Neural cell (in vitro differentiated cells): ENCODE data around the gene TSPAN14. TPM values are rescaled to one million over a fixed set of nuclear protein-coding genes. Genes with fewer than 3 reads are reported as not detected.

ENCODE experiments used
- H2AFZ ChIP-seq: fragments of 200-600, 300-800 bp; sonication (generic), shearing (Covaris generic); 2 replicates; pipeline ENCODE4 v1.6.0; 2014; ENCODE audit warnings: low read depth, mild to moderate bottlenecking, antibody characterized with exemption, low read length, moderate library complexity
- H3F3A ChIP-seq: fragments of 200-600 bp; shearing (Covaris generic); 2 replicates; pipeline ENCODE4 v1.6.1; 2016; ENCODE audit warnings: mild to moderate bottlenecking, moderate library complexity, mixed read lengths, antibody characterized with exemption, low read length; ENCODE audit not compliant: insufficient read depth, poor library complexity, severe bottlenecking
- H3K27ac ChIP-seq: fragments of 200-600, 300-800 bp; sonication (generic), shearing (Covaris generic); 2 replicates; pipeline ENCODE4 v1.5.1; 2014; ENCODE audit warnings: mild to moderate bottlenecking, low read length, moderate library complexity
- H3K27me3 ChIP-seq: fragments of 300-800, 200-600 bp; sonication (generic), shearing (Covaris generic); 2 replicates; pipeline ENCODE4 v1.6.0; 2014; ENCODE audit warnings: mild to moderate bottlenecking, low read depth, low read length, moderate library complexity; ENCODE audit not compliant: insufficient read depth
- H3K36me3 ChIP-seq: fragments of 300-800, 200-600 bp; sonication (generic), shearing (Covaris generic); 2 replicates; pipeline ENCODE4 v1.5.1; 2014; ENCODE audit warnings: mild to moderate bottlenecking, antibody characterized with exemption, low read length, moderate library complexity; ENCODE audit not compliant: insufficient read depth
- H3K4me2 ChIP-seq: fragments of 300-800, 200-600 bp; sonication (generic), shearing (Covaris generic); 2 replicates; pipeline ENCODE4 v1.6.0; 2014; ENCODE audit warnings: mild to moderate bottlenecking, low read length
- H3K4me3 ChIP-seq: fragments of 300-800, 200-600 bp; sonication (generic), shearing (Covaris generic); 2 replicates; pipeline ENCODE4 v1.5.1; 2014; ENCODE audit warnings: mild to moderate bottlenecking, low read length, moderate library complexity
- H3K79me2 ChIP-seq: fragments of 200-600 bp; shearing (Covaris generic); replicated peaks from 2 replicates; pipeline ENCODE4 v1.6.0; 2014; ENCODE audit warnings: mild to moderate bottlenecking, low read length, moderate library complexity; ENCODE audit not compliant: insufficient read depth
- H3K9ac ChIP-seq: fragments of 300-800, 200-600 bp; sonication (generic), shearing (Covaris generic); 2 replicates; pipeline ENCODE4 v1.6.1; 2016; ENCODE audit warnings: mild to moderate bottlenecking, low read length, mixed read lengths
- H3K9me2 ChIP-seq: fragments of 200-600 bp; shearing (Covaris generic); 2 replicates; pipeline ENCODE4 v1.6.1; 2016; ENCODE audit warnings: mild to moderate bottlenecking, low read length, mixed read lengths; ENCODE audit not compliant: insufficient read depth
- H3K9me3 ChIP-seq: fragments of 200-600, 300-800 bp; sonication (generic), shearing (Covaris generic); 2 replicates; pipeline ENCODE4 v1.6.1; 2016; ENCODE audit warnings: mild to moderate bottlenecking, mixed run types, low read length, moderate library complexity, mixed read lengths
- H4K20me1 ChIP-seq: fragments of 200-600 bp; shearing (Covaris generic); 2 replicates; pipeline ENCODE4 v1.6.1; 2016; ENCODE audit warnings: mild to moderate bottlenecking, mixed run types; ENCODE audit not compliant: insufficient read depth
- EP300 ChIP-seq: fragments of 450-650 bp; conservative IDR thresholded peaks from 2 replicates; pipeline ENCODE4 v1.6.1; 2014; ENCODE audit warnings: antibody characterized with exemption, mild to moderate bottlenecking, moderate library complexity; ENCODE audit not compliant: poor library complexity, severe bottlenecking
- EZH2 ChIP-seq: fragments of 200-600, 300-800 bp; shearing (Covaris generic), sonication (generic); IDR thresholded peaks from 2 replicates; pipeline ENCODE4 v1.6.1; 2014; ENCODE audit warnings: antibody characterized with exemption, low read length, borderline replicate concordance, mild to moderate bottlenecking; ENCODE audit not compliant: insufficient read depth, poor library complexity, severe bottlenecking
- MXI1 ChIP-seq: fragments of 450-650 bp; conservative IDR thresholded peaks from 2 replicates; pipeline ENCODE4 v1.6.1; 2014; ENCODE audit warnings: antibody characterized with exemption, mild to moderate bottlenecking; ENCODE audit not compliant: poor library complexity, severe bottlenecking
- POLR2AphosphoS5 ChIP-seq: IDR thresholded peaks from 2 replicates; pipeline ENCODE4 v1.6.1; 2012
- RAD21 ChIP-seq: fragments of 450-650 bp; conservative IDR thresholded peaks from 2 replicates; pipeline ENCODE4 v1.6.1; 2014; ENCODE audit warnings: antibody characterized with exemption, mild to moderate bottlenecking, moderate library complexity
- polyA plus RNA-seq: library from polyadenylated mRNA; depleted of rRNA; stranded (reverse); fragments of >200 nt; gene quantifications from 2 replicates; pipeline ENCODE4 v1.2.3, GENCODE V29; 2014
- TF ChIP-seq, protein P1 (sequence below): IDR thresholded peaks from 2 replicates; pipeline ENCODE4 v1.6.1; 2012; ENCODE audit warnings: borderline replicate concordance
- TF ChIP-seq, protein P2 (sequence below): fragments of 450-650 bp; IDR thresholded peaks from 2 replicates; pipeline ENCODE4 v1.5.1; 2014; ENCODE audit warnings: antibody characterized with exemption, mild to moderate bottlenecking, moderate library complexity; ENCODE audit not compliant: poor library complexity, severe bottlenecking

The TSPAN14 gene
- polyA plus RNA-seq, 1 donor from 2014 or later = 26.3 TPM

DNA sequence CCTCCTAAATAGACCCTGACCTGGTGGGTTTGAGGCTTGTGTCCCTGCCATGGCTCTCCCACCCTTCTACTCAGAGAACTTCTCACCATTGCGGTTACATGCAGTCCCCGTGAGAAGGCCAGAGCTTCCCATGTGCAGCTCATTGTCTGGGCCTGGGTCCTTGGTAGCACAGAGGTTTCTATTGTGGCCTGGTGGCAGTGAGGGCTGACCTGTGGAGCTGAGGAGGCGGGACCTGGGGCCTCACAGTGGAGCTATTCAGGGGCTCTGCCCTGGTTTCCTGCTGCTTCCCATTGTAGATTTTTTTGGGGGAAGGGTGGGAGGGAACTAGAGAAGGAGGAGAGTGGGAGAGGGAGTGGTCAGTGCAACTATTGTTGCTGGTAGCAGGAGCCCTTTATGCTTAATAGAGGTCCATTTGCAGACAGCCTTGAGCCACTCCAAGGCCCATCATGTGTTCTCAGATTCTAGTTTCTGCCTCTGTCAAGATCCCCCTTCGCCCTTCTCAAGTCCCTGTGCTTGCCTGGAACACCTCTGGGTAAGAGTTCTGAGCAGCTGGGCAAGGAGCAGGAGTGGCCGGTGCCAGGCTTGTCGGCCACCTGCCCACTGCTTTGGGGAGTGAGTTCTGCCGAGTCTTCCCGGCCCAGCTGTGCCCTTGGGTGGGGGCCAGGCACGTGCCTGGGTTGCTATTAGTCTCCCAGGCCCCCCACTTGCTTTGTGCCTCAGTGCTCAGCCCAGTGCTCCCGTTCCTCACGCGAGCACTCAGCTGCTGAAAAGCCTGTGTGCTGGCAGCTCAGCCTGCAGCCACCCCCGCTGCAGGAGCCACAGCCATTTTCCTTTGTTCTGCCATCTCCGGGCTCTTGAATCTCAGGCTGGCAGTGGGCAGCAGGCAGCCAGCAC is 10.7 kb downstream of the TSPAN14 start:
- Histone ChIP-seq H3K4me2 (no peak overlapping the region), H3K9me2 (no peaks in the 10 kb centered on the region), H3K27ac (peak overlapping the region; percentile 71), H3K79me2 (peaks cover 82% of the 10 kb centered on the region), H3K4me3 (peak overlapping the region; percentile 50), H3K9me3 (no peaks in the 10 kb centered on the region), H2AFZ (peak overlapping the region; percentile 92), H3F3A (no peaks in the 10 kb centered on the region), H4K20me1 (no peaks in the 10 kb centered on the region), H3K27me3 (no peaks in the 10 kb centered on the region), H3K36me3 (no peaks in the 10 kb centered on the region), H3K9ac (peak overlapping the region; percentile 66)
- TF ChIP-seq, protein P1, sequence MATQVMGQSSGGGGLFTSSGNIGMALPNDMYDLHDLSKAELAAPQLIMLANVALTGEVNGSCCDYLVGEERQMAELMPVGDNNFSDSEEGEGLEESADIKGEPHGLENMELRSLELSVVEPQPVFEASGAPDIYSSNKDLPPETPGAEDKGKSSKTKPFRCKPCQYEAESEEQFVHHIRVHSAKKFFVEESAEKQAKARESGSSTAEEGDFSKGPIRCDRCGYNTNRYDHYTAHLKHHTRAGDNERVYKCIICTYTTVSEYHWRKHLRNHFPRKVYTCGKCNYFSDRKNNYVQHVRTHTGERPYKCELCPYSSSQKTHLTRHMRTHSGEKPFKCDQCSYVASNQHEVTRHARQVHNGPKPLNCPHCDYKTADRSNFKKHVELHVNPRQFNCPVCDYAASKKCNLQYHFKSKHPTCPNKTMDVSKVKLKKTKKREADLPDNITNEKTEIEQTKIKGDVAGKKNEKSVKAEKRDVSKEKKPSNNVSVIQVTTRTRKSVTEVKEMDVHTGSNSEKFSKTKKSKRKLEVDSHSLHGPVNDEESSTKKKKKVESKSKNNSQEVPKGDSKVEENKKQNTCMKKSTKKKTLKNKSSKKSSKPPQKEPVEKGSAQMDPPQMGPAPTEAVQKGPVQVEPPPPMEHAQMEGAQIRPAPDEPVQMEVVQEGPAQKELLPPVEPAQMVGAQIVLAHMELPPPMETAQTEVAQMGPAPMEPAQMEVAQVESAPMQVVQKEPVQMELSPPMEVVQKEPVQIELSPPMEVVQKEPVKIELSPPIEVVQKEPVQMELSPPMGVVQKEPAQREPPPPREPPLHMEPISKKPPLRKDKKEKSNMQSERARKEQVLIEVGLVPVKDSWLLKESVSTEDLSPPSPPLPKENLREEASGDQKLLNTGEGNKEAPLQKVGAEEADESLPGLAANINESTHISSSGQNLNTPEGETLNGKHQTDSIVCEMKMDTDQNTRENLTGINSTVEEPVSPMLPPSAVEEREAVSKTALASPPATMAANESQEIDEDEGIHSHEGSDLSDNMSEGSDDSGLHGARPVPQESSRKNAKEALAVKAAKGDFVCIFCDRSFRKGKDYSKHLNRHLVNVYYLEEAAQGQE = peak; percentile 47
- TF ChIP-seq EZH2 = no peak
- peak; percentile 23 for TF ChIP-seq MXI1

DNA sequence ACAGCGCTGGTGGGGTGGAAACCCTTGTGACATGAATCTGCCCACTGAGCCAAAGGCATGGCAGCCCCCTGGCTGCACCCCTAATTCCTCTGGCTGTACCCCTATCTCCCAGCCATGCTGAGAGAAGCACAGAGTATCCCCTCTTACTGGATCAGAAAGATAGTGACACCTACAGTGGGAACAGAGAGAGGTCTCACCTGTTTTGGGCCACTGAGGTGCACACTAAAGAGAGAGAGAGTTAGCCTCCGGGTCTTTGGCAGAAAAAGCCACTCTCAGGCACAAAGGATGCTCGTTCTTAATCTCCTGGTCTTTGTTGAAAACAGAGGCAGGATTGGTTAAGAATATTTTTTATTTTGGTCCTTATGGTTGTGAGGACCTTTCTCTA is 11.3 kb downstream of the TSPAN14 start:
- Histone ChIP-seq H4K20me1 (no peaks in the 10 kb centered on the region), H3K9ac (peak overlapping the region; percentile 66), H3K27ac (peak overlapping the region; percentile 71)

More for the DNA sequence above, 11.3 kb downstream of the TSPAN14 start:
- no peaks in the 10 kb centered on the region for H3K27me3 ChIP-seq
- H3K9me3 ChIP-seq = no peaks in the 10 kb centered on the region
- peak overlapping the region; percentile 50 for H3K4me3 ChIP-seq
- H3K9me2 ChIP-seq = no peaks in the 10 kb centered on the region
- no peak overlapping the region for H3K4me2 ChIP-seq
- TF ChIP-seq RAD21 (no peak), POLR2AphosphoS5 (no peak), MXI1 (no peak), EP300 (no peak)
- TF ChIP-seq, protein P1 = peak; percentile 2
- TF ChIP-seq, protein P2, sequence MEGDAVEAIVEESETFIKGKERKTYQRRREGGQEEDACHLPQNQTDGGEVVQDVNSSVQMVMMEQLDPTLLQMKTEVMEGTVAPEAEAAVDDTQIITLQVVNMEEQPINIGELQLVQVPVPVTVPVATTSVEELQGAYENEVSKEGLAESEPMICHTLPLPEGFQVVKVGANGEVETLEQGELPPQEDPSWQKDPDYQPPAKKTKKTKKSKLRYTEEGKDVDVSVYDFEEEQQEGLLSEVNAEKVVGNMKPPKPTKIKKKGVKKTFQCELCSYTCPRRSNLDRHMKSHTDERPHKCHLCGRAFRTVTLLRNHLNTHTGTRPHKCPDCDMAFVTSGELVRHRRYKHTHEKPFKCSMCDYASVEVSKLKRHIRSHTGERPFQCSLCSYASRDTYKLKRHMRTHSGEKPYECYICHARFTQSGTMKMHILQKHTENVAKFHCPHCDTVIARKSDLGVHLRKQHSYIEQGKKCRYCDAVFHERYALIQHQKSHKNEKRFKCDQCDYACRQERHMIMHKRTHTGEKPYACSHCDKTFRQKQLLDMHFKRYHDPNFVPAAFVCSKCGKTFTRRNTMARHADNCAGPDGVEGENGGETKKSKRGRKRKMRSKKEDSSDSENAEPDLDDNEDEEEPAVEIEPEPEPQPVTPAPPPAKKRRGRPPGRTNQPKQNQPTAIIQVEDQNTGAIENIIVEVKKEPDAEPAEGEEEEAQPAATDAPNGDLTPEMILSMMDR = no peak
- peak overlapping the region; percentile 92 for H2AFZ ChIP-seq
- H3F3A ChIP-seq = no peaks in the 10 kb centered on the region
- H3K36me3 ChIP-seq = no peaks in the 10 kb centered on the region
- peaks cover 81% of the 10 kb centered on the region for H3K79me2 ChIP-seq
